ENCODE data around the gene ZMYND15. TPM values are rescaled to one million over a fixed set of nuclear protein-coding genes. Genes with fewer than 3 reads are reported as not detected.

ZMYND15 gene
- total and polyA plus RNA-seq, 2 of the 13 experiments (the other 11 are each of a cell fraction or from before 2014, with no cell fraction given) = 0.24 to 2.7 TPM

GRCh38 chr17:4751932-4752331 lies 12.3 kb downstream of the ZMYND15 start (continued):
- TF ChIP-seq ZBTB33 (CRISPR knock-in tag; IDR thresholded peaks at IDR 0.05) = peak; percentile 88
- TF ChIP-seq FOXA1 (IDR thresholded peaks at IDR 0.05) = no peak
- 0 out of 2 replicates have a peak, but pooled peaks have one; percentile 33 for TF ChIP-seq FOXA1 (CRISPR knock-in tag; IDR thresholded peaks at IDR 0.05)
- TF ChIP-seq PAXIP1 (CRISPR knock-in tag; conservative IDR thresholded peaks at IDR 0.05) = peak; percentile 23; the same call in 1 of the 2 replicates
- TF ChIP-seq GATAD2A (CRISPR knock-in tag; IDR thresholded peaks at IDR 0.05) = peak; percentile 70
- peak; percentile 99 for TF ChIP-seq ZNF629 (CRISPR knock-in tag; conservative IDR thresholded peaks at IDR 0.05)
- 0 out of 2 replicates have a peak, but pooled peaks have one; percentile 45 for TF ChIP-seq ZNF12 (CRISPR knock-in tag; IDR thresholded peaks at IDR 0.05)
- TF ChIP-seq SYNCRIP (IDR thresholded peaks at IDR 0.05; ENCODE audit: insufficient read depth, low read depth, low read length) = no peak
- no peak for TF ChIP-seq ZNF678 (CRISPR knock-in tag; IDR thresholded peaks at IDR 0.05)
- TF ChIP-seq ZNF362 (CRISPR knock-in tag; IDR thresholded peaks at IDR 0.05; ENCODE audit: borderline replicate concordance) = peak; percentile 82
- no peak for TF ChIP-seq ZBTB40 (IDR thresholded peaks at IDR 0.05)
- TF ChIP-seq ZBTB40 (CRISPR knock-in tag; IDR thresholded peaks at IDR 0.05) = no peak
- peak; percentile 81 for TF ChIP-seq BCL6 (CRISPR knock-in tag; IDR thresholded peaks at IDR 0.05)
